Common myeloid progenitor, CD34-positive (primary cell): ENCODE measurements around the gene DCTPP1.

Source experiments
- CTCF ChIA-PET: fragments of 350-600 bp; sonication (Branson Sonifier 250); formaldehyde crosslinking; loops from one replicate; lab custom pipeline; 2021; ENCODE audit warnings: antibody characterized with exemption; lab: Charles Lee
- POLR2A ChIA-PET: fragments of 350-600 bp; sonication (Branson Sonifier 250); formaldehyde crosslinking; loops from one replicate; lab custom pipeline; 2021; ENCODE audit warnings: antibody characterized with exemption; lab: Charles Lee
- DNase-seq, 3 donors: peaks; one replicate each; pipeline versions ENCODE4 v3.0.0 to v3.0.0-alpha.2; 2013
- H3K27ac ChIP-seq, 2 experiments: 1 replicate in 1 of 2; 2 replicates in 1 of 2; pipeline ENCODE4 v1.7.0; 2013; ENCODE audit warnings: inconsistent platforms in 2 of 2, low read length in 2 of 2, mild to moderate bottlenecking in 2 of 2, low read depth in 1 of 2, moderate library complexity in 1 of 2; ENCODE audit not compliant: severe bottlenecking in 2 of 2, insufficient read depth in 1 of 2, poor library complexity in 1 of 2
- H3K27me3 ChIP-seq, 5 experiments: replicated peaks in 2 of 5; 1 replicate in 3 of 5; 2 replicates in 2 of 5; pipeline versions ENCODE4 v1.6.1 to v1.7.0; 2013; ENCODE audit warnings: low read length in 4 of 5, mild to moderate bottlenecking in 2 of 5, moderate library complexity in 2 of 5, inconsistent platforms in 1 of 5; ENCODE audit not compliant: insufficient read depth in 5 of 5, control insufficient read depth in 4 of 5
- H3K36me3 ChIP-seq, 4 experiments: 1 replicate in 2 of 4; 2 replicates in 2 of 4; pipeline versions ENCODE4 v1.6.1 to v1.7.0; 2013; ENCODE audit warnings: low read length in 3 of 4, control low read depth in 1 of 4, mild to moderate bottlenecking in 1 of 4; ENCODE audit not compliant: control insufficient read depth in 4 of 4, insufficient read depth in 4 of 4
- H3K4me1 ChIP-seq, 4 experiments: 1 replicate in 3 of 4; 2 replicates in 1 of 4; pipeline versions ENCODE4 v1.6.1 to v1.7.1; 2013; ENCODE audit warnings: low read length in 3 of 4, mild to moderate bottlenecking in 3 of 4, control low read depth in 1 of 4, inconsistent platforms in 1 of 4, moderate library complexity in 1 of 4; ENCODE audit not compliant: control insufficient read depth in 4 of 4, insufficient read depth in 4 of 4; ENCODE audit errors: control extremely low read depth in 1 of 4
- H3K4me3 ChIP-seq, 7 experiments: 1 replicate in 4 of 7; 2 replicates in 3 of 7; pipeline versions ENCODE4 v1.5.1 to v1.7.0; 2013; ENCODE audit warnings: mild to moderate bottlenecking in 7 of 7, low read length in 6 of 7, moderate library complexity in 6 of 7, inconsistent platforms in 2 of 7, low read depth in 2 of 7, control low read depth in 1 of 7; ENCODE audit not compliant: insufficient read depth in 4 of 7, control insufficient read depth in 1 of 7; ENCODE audit errors: extremely low read depth in 1 of 7
- H3K9me3 ChIP-seq, 5 experiments: 1 replicate in 4 of 5; 2 replicates in 1 of 5; pipeline versions ENCODE4 v1.6.1 to v1.7.1; 2013; ENCODE audit warnings: low read length in 4 of 5, mild to moderate bottlenecking in 2 of 5, inconsistent platforms in 1 of 5, low read depth in 1 of 5, moderate library complexity in 1 of 5; ENCODE audit not compliant: control insufficient read depth in 4 of 5, insufficient read depth in 2 of 5; ENCODE audit errors: control extremely low read depth in 1 of 5
- WGBS: methylation state at CpG from one replicate; pipeline ENCODE4 v1.1.5; 2013; ENCODE audit not compliant: insufficient coverage; 5-methylcytosine and 5-hydroxymethylcytosine counted together

The DCTPP1 gene

DNA sequence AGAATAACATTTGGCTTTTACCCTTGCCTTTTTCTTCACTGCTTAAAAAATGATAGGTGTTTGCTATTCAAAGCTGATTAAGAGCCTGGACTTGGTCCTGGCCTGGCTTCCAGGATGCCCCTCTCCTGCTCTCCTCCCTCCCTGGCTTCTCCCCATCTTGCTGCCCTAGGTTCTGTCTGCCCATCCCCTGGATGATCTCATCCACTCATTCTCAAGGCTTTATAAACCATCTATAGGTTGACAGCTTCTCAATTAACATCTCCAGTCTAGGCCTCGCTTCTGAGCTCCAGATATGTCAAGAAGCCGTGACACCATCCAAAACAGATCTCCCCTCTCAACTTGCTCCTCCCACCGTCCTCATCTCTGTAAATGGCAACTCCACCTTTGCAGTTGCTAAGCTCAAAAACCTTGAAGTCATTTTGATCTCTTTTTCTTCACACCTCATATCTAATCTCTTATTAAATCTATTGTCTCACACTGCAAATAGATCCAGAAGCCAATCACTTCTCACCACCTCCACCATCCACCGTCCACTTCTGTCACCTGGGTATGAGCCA is 13.7 kb downstream of the DCTPP1 start:
- DNase-seq, result no peak
- ChIA-PET POLR2A (no interaction called here), CTCF (interaction anchor here (1.1 to 1.4 kb wide), 4 partner anchors 11 to 48 kb away, joined by 3 to 4 read pairs (median 4); partner anchors contain the start of gene DCTPP1)
- peaks cover 0 to 32% (median 22%) of the 10 kb centered on the region in 4 experiments for H3K4me1 ChIP-seq
- H3K4me3 ChIP-seq, result no peak overlapping the region
- WGBS, result 95% methylated on average over 4 of the region's 4 CpGs
- H3K27me3 ChIP-seq, result no peaks in the 10 kb centered on the region
- H3K9me3 ChIP-seq, result no peaks in the 10 kb centered on the region
- peaks cover 3 to 46% (median 4%) of the 10 kb centered on the region in 4 experiments for H3K36me3 ChIP-seq
- H3K27ac ChIP-seq, result no peak overlapping the region

GRCh38 chr16:30414159-30414558 is 15.7 kb downstream of the DCTPP1 start:
- Histone ChIP-seq H3K27me3 (no peaks in the 10 kb centered on the region), H3K4me3 (no peak overlapping the region), H3K36me3 (peaks cover 3 to 39% (median 3%) of the 10 kb centered on the region in 4 experiments), H3K9me3 (no peaks in the 10 kb centered on the region), H3K4me1 (peaks cover 0 to 40% (median 28%) of the 10 kb centered on the region in 4 experiments), H3K27ac (no peak overlapping the region)
- POLR2A ChIA-PET, result no interaction called here
- CTCF ChIA-PET, result interaction anchor here (0.6 to 1.3 kb wide), 3 partner anchors 19 to 231 kb away, joined by 3 to 7 read pairs (median 3); partner anchors contain the start of genes CORO1A, SEPTIN1 and ZNF48
- 95% methylated on average over 3 of the region's 5 CpGs for WGBS
- no peak for DNase-seq

- Histone ChIP-seq H3K4me1 (peaks cover 0 to 42% (median 31%) of the 10 kb centered on the region in 4 experiments), H3K27me3 (no peaks in the 10 kb centered on the region), H3K9me3 (no peaks in the 10 kb centered on the region), H3K36me3 (peaks cover 3 to 36% (median 3%) of the 10 kb centered on the region in 4 experiments), H3K27ac (no peak overlapping the region), H3K4me3 (no peak overlapping the region)
- 92% methylated on average over 4 of the region's 6 CpGs for WGBS
- POLR2A ChIA-PET, result interaction anchor here (0.6 kb wide), 3 partner anchors 84 to 606 kb away, joined by 4 to 7 read pairs (median 4); no protein-coding TSS in a partner anchor
- CTCF ChIA-PET, result interaction anchor here (0.6 to 8.0 kb wide), 2 partner anchors 17 to 33 kb away, joined by 5 to 97 read pairs; partner anchors contain the start of gene ZNF48
- no peak for DNase-seq
Observed at GRCh38 chr16:30413112-30413806, 16.6 kb downstream of the DCTPP1 start.

DNA sequence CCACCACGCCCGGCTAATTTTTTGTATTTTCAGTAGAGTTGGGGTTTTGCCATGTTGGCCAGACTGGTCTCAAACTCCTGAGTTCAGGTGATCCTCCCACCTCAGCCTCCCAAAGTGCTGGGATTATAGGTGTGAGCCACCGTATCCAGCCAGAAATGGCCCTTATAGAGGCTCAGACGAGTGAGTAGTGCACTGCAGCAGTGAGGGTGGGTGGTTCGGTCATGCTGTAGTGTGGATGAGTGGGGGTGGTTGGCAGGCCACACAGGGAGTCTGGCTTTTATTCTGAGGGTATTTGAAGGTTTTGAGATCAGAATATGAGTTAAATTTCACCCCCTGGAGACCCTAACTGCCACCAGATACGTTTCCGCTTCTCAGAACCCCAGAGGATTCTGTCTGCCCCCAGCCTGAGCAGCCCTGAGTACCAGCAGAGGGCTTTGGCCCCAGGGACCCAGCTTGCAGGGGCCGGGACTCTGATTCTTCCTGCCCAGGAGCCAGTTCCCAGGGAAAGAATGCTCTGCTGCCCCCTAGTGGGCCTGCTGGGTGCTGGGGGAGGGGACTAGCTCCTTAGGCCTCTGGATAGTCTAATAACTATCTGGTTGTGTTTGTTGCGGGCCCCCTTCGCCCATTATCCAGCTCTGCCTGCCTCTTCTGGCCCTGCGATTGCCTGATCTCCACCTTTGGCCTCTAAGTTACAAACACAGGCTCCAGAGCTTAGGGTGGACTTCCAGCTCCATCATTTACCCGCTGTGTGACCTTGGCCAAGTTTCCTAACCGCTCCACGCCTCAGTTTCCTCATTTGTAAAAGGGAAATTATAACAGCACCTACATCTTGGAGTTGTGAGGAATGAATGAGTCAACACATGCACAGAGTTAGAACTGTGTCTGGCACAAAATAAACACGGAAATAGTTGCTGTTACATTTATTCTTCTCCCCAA is 20.4 kb downstream of the DCTPP1 start:
- ChIA-PET POLR2A (interaction anchor here (0.9 to 1.1 kb wide), 3 partner anchors 9 to 22 kb away, joined by 3 read pairs; partner anchors contain the start of gene ZNF48), CTCF (interaction anchor here (0.6 to 8.0 kb wide), 21 partner anchors 9 to 237 kb away, joined by 3 to 97 read pairs (median 5); partner anchors contain the start of genes CD2BP2, DCTPP1, SEPTIN1 and TBC1D10B)
- Histone ChIP-seq H3K4me3 (no peak overlapping the region), H3K4me1 (peaks cover 3 to 42% (median 29%) of the 10 kb centered on the region in 4 experiments), H3K27ac (no peak overlapping the region), H3K27me3 (no peaks in the 10 kb centered on the region), H3K9me3 (no peaks in the 10 kb centered on the region), H3K36me3 (peaks cover 3 to 25% (median 3%) of the 10 kb centered on the region in 4 experiments)
- DNase-seq, result peak; percentile 91 to 94 (median 92)
- WGBS, result 53% methylated on average over 14 of the region's 15 CpGs

DNA sequence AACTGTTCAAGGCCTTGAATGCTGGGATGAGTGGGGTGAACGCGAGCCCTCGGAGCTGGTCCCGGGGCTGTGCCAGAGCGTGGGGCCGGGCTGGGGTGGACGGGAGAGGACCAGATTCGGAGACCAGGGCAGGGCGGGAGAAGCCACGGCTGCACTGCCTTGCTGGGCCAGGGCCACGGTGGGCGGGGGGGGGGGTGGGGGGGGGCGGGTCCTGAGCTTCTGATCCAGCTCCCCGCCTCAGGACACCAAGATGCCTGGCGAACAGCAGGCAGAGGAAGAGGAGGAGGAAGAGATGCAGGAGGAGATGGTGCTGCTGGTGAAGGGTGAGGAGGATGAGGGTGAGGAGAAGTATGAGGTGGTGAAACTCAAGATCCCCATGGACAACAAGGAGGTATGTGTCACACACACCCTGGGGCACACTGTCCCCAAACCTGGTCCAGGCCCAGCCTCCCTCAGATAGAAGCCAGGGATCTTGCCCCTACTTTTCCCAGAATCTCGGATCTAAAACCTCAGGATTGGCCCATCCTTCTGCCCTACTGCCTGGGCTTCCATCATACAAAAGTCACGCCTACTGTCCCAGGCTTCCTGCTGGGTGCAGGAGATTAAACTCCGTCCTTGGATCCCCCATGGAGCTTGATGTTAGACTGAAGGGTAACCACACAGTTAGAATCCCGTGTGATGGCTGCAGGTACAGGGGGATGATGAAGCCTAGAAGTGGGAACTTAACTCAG is 21.9 kb downstream of the DCTPP1 start:
- peak overlapping the region in 1 of 2 experiments; percentile 75 for H3K27ac ChIP-seq
- CTCF ChIA-PET, result interaction anchor here (1.2 to 8.0 kb wide), 6 partner anchors 12 to 55 kb away, joined by 3 to 97 read pairs (median 14); partner anchors contain the start of genes SEPTIN1, TBC1D10B and ZNF48
- H3K36me3 ChIP-seq, result peaks cover 2 to 10% (median 3%) of the 10 kb centered on the region in 4 experiments
- H3K27me3 ChIP-seq, result no peaks in the 10 kb centered on the region
- WGBS, result 30% methylated on average over 9 of the region's 19 CpGs
- no peak for DNase-seq
- peaks cover 3 to 42% (median 29%) of the 10 kb centered on the region in 4 experiments for H3K4me1 ChIP-seq
- H3K4me3 ChIP-seq, result peak overlapping the region; percentile 56 to 81 (median 76)
- POLR2A ChIA-PET, result interaction anchor here (1.2 to 1.6 kb wide), 3 partner anchors 12 to 37 kb away, joined by 4 to 6 read pairs (median 5); partner anchors contain the start of genes TBC1D10B and ZNF48
- H3K9me3 ChIP-seq, result no peaks in the 10 kb centered on the region
